ENCODE results near the gene FUT1.
"Not testable (repeated sequence)": the region's sequence is repeated elsewhere in the genome, so short reads cannot be mapped to it uniquely, and the experiment has no call there.

GRCh38 chr19:48718106-48718505 is 34.3 kb downstream of the FUT1 start:
- not testable (repeated sequence) for TF ChIP-seq CTCF (IDR thresholded peaks at IDR 0.05; ENCODE audit: low read length); EZH2 (optimal IDR thresholded peaks at IDR 0.05; ENCODE audit: low read depth, low read length)
